Right lobe of liver (tissue), 4 donors: ENCODE measurements around the gene KIF27.

ENCODE experiments used
- CTCF ChIP-seq, 4 donors: fragments of 200-600 bp in 3 of 4; fragments of 450-650 bp in 1 of 4; IDR thresholded peaks; one replicate each; pipeline versions ENCODE4 v1.5.1 to v1.8.0; 2016 to 2022; ENCODE audit warnings: antibody characterized with exemption in 4 of 4, mild to moderate bottlenecking in 2 of 4
- POLR2A ChIP-seq: fragments of 450-650 bp; IDR thresholded peaks from one replicate; pipeline ENCODE4 v1.6.1; 2017; ENCODE audit warnings: antibody characterized with exemption, mild to moderate bottlenecking
- donor health status: DM: no; HTN: no; CAD: no.
- donor health status: DM: no; HTN: no; CAD: no.
- donor health status: DM: no; HTN: yes; CAD: no.

DNA sequence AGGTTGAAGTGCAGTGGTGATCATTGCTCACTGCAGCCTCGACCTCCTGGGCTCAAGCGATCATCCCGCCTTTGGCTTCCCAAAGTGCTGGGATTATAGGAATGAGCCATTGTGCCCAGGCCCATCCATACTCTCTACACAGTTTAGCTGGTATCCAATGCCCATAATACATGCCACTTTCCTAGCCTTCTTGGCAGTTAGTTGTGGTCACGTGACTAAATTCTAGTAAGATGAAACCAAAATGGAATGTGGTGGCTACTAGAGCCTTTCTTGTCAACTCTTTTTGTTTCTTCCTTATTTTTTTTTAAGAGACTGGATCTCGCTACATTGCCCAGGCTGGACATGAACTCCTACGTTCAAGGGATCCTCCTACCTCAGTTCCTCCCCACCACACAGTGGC lies 15.3 kb upstream of the KIF27 start:
- TF ChIP-seq CTCF (IDR thresholded peaks at IDR 0.05) (no peak), POLR2A (no peak)
